Measurements from ENCODE around the gene CRMP1. TPM values are rescaled to one million over a fixed set of nuclear protein-coding genes. Genes with fewer than 3 reads are reported as not detected.

The CRMP1 gene
- total and polyA plus RNA-seq, 2 of the 8 experiments (the other 6 are each of a cell fraction or from before 2014, with no cell fraction given): 120 to 131 TPM

DNA sequence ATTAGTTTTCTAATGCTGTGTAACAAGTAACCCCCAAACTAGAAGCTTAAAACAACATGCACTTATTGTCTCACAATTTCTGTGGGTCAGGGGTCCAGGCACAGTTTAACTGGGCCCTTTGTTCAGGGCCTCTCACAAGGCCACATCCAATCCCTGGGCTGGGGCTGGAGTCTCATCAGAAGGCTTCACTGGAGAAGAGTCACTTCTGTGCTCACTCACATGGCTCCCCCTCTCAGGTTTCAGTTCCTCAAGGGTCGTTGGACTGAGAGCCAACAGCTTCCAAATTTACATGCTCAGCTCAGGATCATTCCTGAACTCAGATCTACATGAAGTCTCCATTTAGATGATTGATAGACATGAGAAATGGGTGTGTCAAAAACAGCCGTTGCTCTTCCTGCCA, 104.7 kb downstream of the CRMP1 start (continued):
- TF ChIP-seq, protein P1, sequence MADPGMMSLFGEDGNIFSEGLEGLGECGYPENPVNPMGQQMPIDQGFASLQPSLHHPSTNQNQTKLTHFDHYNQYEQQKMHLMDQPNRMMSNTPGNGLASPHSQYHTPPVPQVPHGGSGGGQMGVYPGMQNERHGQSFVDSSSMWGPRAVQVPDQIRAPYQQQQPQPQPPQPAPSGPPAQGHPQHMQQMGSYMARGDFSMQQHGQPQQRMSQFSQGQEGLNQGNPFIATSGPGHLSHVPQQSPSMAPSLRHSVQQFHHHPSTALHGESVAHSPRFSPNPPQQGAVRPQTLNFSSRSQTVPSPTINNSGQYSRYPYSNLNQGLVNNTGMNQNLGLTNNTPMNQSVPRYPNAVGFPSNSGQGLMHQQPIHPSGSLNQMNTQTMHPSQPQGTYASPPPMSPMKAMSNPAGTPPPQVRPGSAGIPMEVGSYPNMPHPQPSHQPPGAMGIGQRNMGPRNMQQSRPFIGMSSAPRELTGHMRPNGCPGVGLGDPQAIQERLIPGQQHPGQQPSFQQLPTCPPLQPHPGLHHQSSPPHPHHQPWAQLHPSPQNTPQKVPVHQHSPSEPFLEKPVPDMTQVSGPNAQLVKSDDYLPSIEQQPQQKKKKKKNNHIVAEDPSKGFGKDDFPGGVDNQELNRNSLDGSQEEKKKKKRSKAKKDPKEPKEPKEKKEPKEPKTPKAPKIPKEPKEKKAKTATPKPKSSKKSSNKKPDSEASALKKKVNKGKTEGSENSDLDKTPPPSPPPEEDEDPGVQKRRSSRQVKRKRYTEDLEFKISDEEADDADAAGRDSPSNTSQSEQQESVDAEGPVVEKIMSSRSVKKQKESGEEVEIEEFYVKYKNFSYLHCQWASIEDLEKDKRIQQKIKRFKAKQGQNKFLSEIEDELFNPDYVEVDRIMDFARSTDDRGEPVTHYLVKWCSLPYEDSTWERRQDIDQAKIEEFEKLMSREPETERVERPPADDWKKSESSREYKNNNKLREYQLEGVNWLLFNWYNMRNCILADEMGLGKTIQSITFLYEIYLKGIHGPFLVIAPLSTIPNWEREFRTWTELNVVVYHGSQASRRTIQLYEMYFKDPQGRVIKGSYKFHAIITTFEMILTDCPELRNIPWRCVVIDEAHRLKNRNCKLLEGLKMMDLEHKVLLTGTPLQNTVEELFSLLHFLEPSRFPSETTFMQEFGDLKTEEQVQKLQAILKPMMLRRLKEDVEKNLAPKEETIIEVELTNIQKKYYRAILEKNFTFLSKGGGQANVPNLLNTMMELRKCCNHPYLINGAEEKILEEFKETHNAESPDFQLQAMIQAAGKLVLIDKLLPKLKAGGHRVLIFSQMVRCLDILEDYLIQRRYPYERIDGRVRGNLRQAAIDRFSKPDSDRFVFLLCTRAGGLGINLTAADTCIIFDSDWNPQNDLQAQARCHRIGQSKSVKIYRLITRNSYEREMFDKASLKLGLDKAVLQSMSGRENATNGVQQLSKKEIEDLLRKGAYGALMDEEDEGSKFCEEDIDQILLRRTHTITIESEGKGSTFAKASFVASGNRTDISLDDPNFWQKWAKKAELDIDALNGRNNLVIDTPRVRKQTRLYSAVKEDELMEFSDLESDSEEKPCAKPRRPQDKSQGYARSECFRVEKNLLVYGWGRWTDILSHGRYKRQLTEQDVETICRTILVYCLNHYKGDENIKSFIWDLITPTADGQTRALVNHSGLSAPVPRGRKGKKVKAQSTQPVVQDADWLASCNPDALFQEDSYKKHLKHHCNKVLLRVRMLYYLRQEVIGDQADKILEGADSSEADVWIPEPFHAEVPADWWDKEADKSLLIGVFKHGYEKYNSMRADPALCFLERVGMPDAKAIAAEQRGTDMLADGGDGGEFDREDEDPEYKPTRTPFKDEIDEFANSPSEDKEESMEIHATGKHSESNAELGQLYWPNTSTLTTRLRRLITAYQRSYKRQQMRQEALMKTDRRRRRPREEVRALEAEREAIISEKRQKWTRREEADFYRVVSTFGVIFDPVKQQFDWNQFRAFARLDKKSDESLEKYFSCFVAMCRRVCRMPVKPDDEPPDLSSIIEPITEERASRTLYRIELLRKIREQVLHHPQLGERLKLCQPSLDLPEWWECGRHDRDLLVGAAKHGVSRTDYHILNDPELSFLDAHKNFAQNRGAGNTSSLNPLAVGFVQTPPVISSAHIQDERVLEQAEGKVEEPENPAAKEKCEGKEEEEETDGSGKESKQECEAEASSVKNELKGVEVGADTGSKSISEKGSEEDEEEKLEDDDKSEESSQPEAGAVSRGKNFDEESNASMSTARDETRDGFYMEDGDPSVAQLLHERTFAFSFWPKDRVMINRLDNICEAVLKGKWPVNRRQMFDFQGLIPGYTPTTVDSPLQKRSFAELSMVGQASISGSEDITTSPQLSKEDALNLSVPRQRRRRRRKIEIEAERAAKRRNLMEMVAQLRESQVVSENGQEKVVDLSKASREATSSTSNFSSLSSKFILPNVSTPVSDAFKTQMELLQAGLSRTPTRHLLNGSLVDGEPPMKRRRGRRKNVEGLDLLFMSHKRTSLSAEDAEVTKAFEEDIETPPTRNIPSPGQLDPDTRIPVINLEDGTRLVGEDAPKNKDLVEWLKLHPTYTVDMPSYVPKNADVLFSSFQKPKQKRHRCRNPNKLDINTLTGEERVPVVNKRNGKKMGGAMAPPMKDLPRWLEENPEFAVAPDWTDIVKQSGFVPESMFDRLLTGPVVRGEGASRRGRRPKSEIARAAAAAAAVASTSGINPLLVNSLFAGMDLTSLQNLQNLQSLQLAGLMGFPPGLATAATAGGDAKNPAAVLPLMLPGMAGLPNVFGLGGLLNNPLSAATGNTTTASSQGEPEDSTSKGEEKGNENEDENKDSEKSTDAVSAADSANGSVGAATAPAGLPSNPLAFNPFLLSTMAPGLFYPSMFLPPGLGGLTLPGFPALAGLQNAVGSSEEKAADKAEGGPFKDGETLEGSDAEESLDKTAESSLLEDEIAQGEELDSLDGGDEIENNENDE (IDR thresholded peaks at IDR 0.05; ENCODE audit: insufficient replicate concordance, low read length): no peak
- TF ChIP-seq CBX5 (IDR thresholded peaks at IDR 0.05; ENCODE audit: low read depth, low read length): no peak
- TF ChIP-seq SP1 (IDR thresholded peaks at IDR 0.05; ENCODE audit: low read depth, low read length): no peak
- TF ChIP-seq CHD1 (IDR thresholded peaks at IDR 0.05; ENCODE audit: low read depth, low read length): no peak
- no peak for TF ChIP-seq SP2 (IDR thresholded peaks at IDR 0.05; ENCODE audit: low read length)
- TF ChIP-seq GABPA (IDR thresholded peaks at IDR 0.05; ENCODE audit: borderline replicate concordance, insufficient read depth, low read length): no peak
- TF ChIP-seq GTF2F1 (IDR thresholded peaks at IDR 0.05; ENCODE audit: borderline replicate concordance, low read depth, low read length): no peak
- TF ChIP-seq RAD21 (IDR thresholded peaks at IDR 0.05 in 1 of 2, conservative IDR thresholded peaks at IDR 0.05 in 1 of 2; ENCODE audit: low read depth in 2 of 2, low read length in 2 of 2): no peak
- no peak for TF ChIP-seq SIN3A (conservative IDR thresholded peaks at IDR 0.05 in 1 of 2, IDR thresholded peaks at IDR 0.05 in 1 of 2; ENCODE audit: low read depth in 1 of 2, low read length in 2 of 2)

Measured in H1 (cell line).